Transverse colon (tissue), 4 donors: Measurements from ENCODE around the gene PPM1H.
"Not testable (repeated sequence)": the region's sequence is repeated elsewhere in the genome, so short reads cannot be mapped to it uniquely, and the experiment has no call there.

Experiments
- CTCF ChIP-seq, 5 experiments: fragments of 200-600 bp in 3 of 5; fragments of 450-650 bp in 2 of 5; sonication (generic) in 3 of 5; IDR thresholded peaks; 1 replicate in 2 of 5; 2 replicates in 3 of 5; pipeline ENCODE4 v1.5.1; 2016 to 2017; ENCODE audit warnings: antibody characterized with exemption in 5 of 5, inconsistent platforms in 3 of 5, mild to moderate bottlenecking in 2 of 5, moderate library complexity in 1 of 5
- POLR2AphosphoS5 ChIP-seq, 3 donors: sonication (generic); formaldehyde crosslinking; IDR thresholded peaks; one replicate each; pipeline ENCODE4 v1.6.1; 2016; ENCODE audit warnings: antibody characterized with exemption in 3 of 3

- not testable (repeated sequence) for TF ChIP-seq POLR2AphosphoS5, CTCF (IDR thresholded peaks at IDR 0.05)
These were observed 30.3 kb upstream of the PPM1H start for GRCh38 chr12:62965242-62965641.
